ENCODE measurements around the gene CD300A.

DNA sequence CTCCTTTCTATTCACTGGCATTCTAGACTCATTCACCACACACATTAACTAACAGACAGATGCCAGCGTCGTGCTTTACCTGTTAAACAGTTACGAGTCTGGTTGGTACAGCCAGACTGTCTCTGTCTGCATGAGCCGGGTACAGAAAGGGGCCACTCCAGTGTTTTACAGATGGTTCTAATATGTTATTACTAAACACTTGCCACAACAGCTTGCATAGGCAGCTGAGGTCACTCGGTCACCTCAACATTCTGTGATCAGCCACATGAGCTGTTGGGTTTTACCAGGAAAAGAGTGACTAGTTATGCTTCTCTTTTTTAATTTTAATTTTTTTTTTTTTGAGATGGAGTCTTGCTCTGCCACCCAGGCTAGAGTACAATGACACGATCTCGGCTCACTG lies 25.2 kb downstream of the CD300A start:
- TF ChIP-seq, protein P1, sequence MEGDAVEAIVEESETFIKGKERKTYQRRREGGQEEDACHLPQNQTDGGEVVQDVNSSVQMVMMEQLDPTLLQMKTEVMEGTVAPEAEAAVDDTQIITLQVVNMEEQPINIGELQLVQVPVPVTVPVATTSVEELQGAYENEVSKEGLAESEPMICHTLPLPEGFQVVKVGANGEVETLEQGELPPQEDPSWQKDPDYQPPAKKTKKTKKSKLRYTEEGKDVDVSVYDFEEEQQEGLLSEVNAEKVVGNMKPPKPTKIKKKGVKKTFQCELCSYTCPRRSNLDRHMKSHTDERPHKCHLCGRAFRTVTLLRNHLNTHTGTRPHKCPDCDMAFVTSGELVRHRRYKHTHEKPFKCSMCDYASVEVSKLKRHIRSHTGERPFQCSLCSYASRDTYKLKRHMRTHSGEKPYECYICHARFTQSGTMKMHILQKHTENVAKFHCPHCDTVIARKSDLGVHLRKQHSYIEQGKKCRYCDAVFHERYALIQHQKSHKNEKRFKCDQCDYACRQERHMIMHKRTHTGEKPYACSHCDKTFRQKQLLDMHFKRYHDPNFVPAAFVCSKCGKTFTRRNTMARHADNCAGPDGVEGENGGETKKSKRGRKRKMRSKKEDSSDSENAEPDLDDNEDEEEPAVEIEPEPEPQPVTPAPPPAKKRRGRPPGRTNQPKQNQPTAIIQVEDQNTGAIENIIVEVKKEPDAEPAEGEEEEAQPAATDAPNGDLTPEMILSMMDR (IDR thresholded peaks at IDR 0.05 in 8 of 11, conservative IDR thresholded peaks at IDR 0.05 in 3 of 11), result no peak
- TF ChIP-seq POLR2A (IDR thresholded peaks at IDR 0.05), result no peak

All from spleen (tissue), 7 donors.